ENCODE data around the gene CTNND1. TPM values are rescaled to one million over a fixed set of nuclear protein-coding genes. Genes with fewer than 3 reads are reported as not detected.

CTNND1 gene
- total RNA-seq, 1 donor: 140 TPM

GRCh38 chr11:57752954-57753353 is 8.6 kb upstream of the CTNND1 start:
- DNase-seq (ENCODE audit: insufficient read length, low spot score, missing footprints): no peak
- Histone ChIP-seq H3K27me3 (ENCODE audit: insufficient read depth, low read length) (no peaks in the 10 kb centered on the region), H3K4me2 (ENCODE audit: insufficient read depth, low read length) (no peak overlapping the region), H3K79me2 (ENCODE audit: insufficient read depth, low read length) (no peaks in the 10 kb centered on the region), H3K27ac (ENCODE audit: low read depth, low read length) (no peak overlapping the region), H3K4me1 (ENCODE audit: insufficient read depth, low read length) (no peaks in the 10 kb centered on the region), H4K20me1 (ENCODE audit: insufficient read depth, low read length) (no peaks in the 10 kb centered on the region), H3K36me3 (ENCODE audit: insufficient read depth, low read length) (no peaks in the 10 kb centered on the region), H2AFZ (ENCODE audit: low read length) (no peak overlapping the region), H3K4me3 (ENCODE audit: insufficient read depth, low read length) (no peak overlapping the region), H3K9me3 (ENCODE audit: low read depth, low read length) (no peaks in the 10 kb centered on the region)
- no peak for TF ChIP-seq CTCF (IDR thresholded peaks at IDR 0.05; ENCODE audit: extremely low read depth, low read depth, low read length)

- H2AFZ ChIP-seq (ENCODE audit: low read length): no peak overlapping the region
- peaks cover 3% of the 10 kb centered on the region for H3K4me1 ChIP-seq (ENCODE audit: insufficient read depth, low read length)
- DNase-seq (ENCODE audit: insufficient read length, low spot score, missing footprints): no peak
- no peak for TF ChIP-seq CTCF (IDR thresholded peaks at IDR 0.05; ENCODE audit: extremely low read depth, low read depth, low read length)
- H3K9me3 ChIP-seq (ENCODE audit: low read depth, low read length): no peaks in the 10 kb centered on the region
- peaks cover 2% of the 10 kb centered on the region for H4K20me1 ChIP-seq (ENCODE audit: insufficient read depth, low read length)
- no peak overlapping the region for H3K4me2 ChIP-seq (ENCODE audit: insufficient read depth, low read length)
- no peak overlapping the region for H3K27ac ChIP-seq (ENCODE audit: low read depth, low read length)
- H3K79me2 ChIP-seq (ENCODE audit: insufficient read depth, low read length): peaks cover 12% of the 10 kb centered on the region
- no peaks in the 10 kb centered on the region for H3K36me3 ChIP-seq (ENCODE audit: insufficient read depth, low read length)
- no peaks in the 10 kb centered on the region for H3K27me3 ChIP-seq (ENCODE audit: insufficient read depth, low read length)
- no peak overlapping the region for H3K4me3 ChIP-seq (ENCODE audit: insufficient read depth, low read length)
Measured at GRCh38 chr11:57758174-57758573, 3.4 kb upstream of the CTNND1 start.

GRCh38 chr11:57762235-57762861 is 746 bp downstream of the CTNND1 start:
- Histone ChIP-seq H3K79me2 (ENCODE audit: insufficient read depth, low read length) (peaks cover 54% of the 10 kb centered on the region), H3K36me3 (ENCODE audit: insufficient read depth, low read length) (peaks cover 4% of the 10 kb centered on the region), H3K4me1 (ENCODE audit: insufficient read depth, low read length) (peaks cover 20% of the 10 kb centered on the region), H3K9me3 (ENCODE audit: low read depth, low read length) (no peaks in the 10 kb centered on the region), H3K4me3 (ENCODE audit: insufficient read depth, low read length) (peak overlapping the region; percentile 78), H2AFZ (ENCODE audit: low read length) (no peak overlapping the region), H4K20me1 (ENCODE audit: insufficient read depth, low read length) (peaks cover 35% of the 10 kb centered on the region), H3K4me2 (ENCODE audit: insufficient read depth, low read length) (peak overlapping the region; percentile 89), H3K27ac (ENCODE audit: low read depth, low read length) (peak overlapping the region; percentile 94), H3K27me3 (ENCODE audit: insufficient read depth, low read length) (no peaks in the 10 kb centered on the region)
- peak; percentile 76 for DNase-seq (ENCODE audit: insufficient read length, low spot score, missing footprints)
- TF ChIP-seq CTCF (IDR thresholded peaks at IDR 0.05; ENCODE audit: extremely low read depth, low read depth, low read length): no peak

GRCh38 chr11:57763568-57763967 is 2.0 kb downstream of the CTNND1 start:
- peak; percentile 32 for TF ChIP-seq CTCF (IDR thresholded peaks at IDR 0.05; ENCODE audit: extremely low read depth, low read depth, low read length)
- H3K79me2 ChIP-seq (ENCODE audit: insufficient read depth, low read length): peaks cover 64% of the 10 kb centered on the region
- peaks cover 7% of the 10 kb centered on the region for H3K36me3 ChIP-seq (ENCODE audit: insufficient read depth, low read length)
- H3K9me3 ChIP-seq (ENCODE audit: low read depth, low read length): no peaks in the 10 kb centered on the region
- peak overlapping the region; percentile 94 for H3K27ac ChIP-seq (ENCODE audit: low read depth, low read length)
- peak overlapping the region; percentile 78 for H3K4me3 ChIP-seq (ENCODE audit: insufficient read depth, low read length)
- H2AFZ ChIP-seq (ENCODE audit: low read length): no peak overlapping the region
- no peaks in the 10 kb centered on the region for H3K27me3 ChIP-seq (ENCODE audit: insufficient read depth, low read length)
- H4K20me1 ChIP-seq (ENCODE audit: insufficient read depth, low read length): peaks cover 42% of the 10 kb centered on the region
- DNase-seq (ENCODE audit: insufficient read length, low spot score, missing footprints): peak; percentile 56
- H3K4me2 ChIP-seq (ENCODE audit: insufficient read depth, low read length): peak overlapping the region; percentile 89
- H3K4me1 ChIP-seq (ENCODE audit: insufficient read depth, low read length): peaks cover 20% of the 10 kb centered on the region

Measured in osteoblast (primary cell).